Type B pancreatic cell (in vitro differentiated cells): Measurements from ENCODE around the gene AGO3. TPM values are rescaled to one million over a fixed set of nuclear protein-coding genes. Genes with fewer than 3 reads are reported as not detected.
"Not testable (repeated sequence)": the region's sequence is repeated elsewhere in the genome, so short reads cannot be mapped to it uniquely, and the experiment has no call there.

ENCODE experiments used
- DNase-seq: peaks from one replicate; pipeline ENCODE4 v3.0.0; 2021; ENCODE audit warnings: mixed read lengths; ENCODE audit not compliant: unreplicated experiment; ENCODE audit errors: extremely low spot score
- H3K27ac Mint-ChIP-seq: 2 replicates; pipeline ENCODE4 v1.8.0; 2021; ENCODE audit warnings: mild to moderate bottlenecking, mixed read lengths
- H3K27me3 Mint-ChIP-seq: 2 replicates; pipeline ENCODE4 v1.8.0; 2021; ENCODE audit warnings: mixed read lengths
- H3K36me3 Mint-ChIP-seq: 2 replicates; pipeline ENCODE4 v1.8.0; 2021; ENCODE audit warnings: mixed read lengths
- H3K4me1 Mint-ChIP-seq: one replicate; pipeline ENCODE4 v1.8.0; 2021; ENCODE audit warnings: mixed read lengths; ENCODE audit not compliant: unreplicated experiment
- H3K4me3 Mint-ChIP-seq: 2 replicates; pipeline ENCODE4 v1.8.0; 2021; ENCODE audit warnings: mild to moderate bottlenecking, mixed read lengths
- H3K9me3 Mint-ChIP-seq: 2 replicates; pipeline ENCODE4 v1.8.0; 2021; ENCODE audit warnings: mixed read lengths
- total RNA-seq: library from RNA; stranded (reverse); gene quantifications from 2 replicates; pipeline ENCODE4 v1.2.1, GENCODE V29; 2021; ENCODE audit warnings: low replicate concordance
- TF ChIP-seq, protein P1 (sequence below): fragments of 200-600 bp; sonication (generic); conservative IDR thresholded peaks from 2 replicates; pipeline ENCODE4 v1.5.0; 2021; ENCODE audit warnings: antibody characterized with exemption, mild to moderate bottlenecking

AGO3 gene
- total RNA-seq, 1 donor from 2014 or later = 30.6 TPM

DNA sequence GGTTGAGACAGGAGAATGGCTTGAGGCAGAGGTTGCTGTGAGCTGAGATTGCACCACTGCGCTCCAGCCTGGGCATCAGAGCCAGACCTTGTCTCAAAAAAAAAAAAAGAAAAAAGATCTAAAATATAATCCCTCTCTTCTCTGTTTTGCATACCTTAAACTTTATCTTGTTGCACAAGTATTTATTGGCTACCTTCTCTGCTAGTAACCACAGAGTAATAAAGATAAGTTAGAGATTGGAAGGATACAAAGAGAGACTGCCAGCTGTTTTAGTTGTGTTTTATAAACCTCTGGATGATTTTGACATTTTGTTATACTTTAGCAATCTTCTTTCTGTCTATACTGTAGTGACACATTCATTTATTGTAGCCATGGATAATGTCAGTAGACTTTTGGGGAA lies 27.7 kb downstream of the AGO3 start:
- TF ChIP-seq, protein P1, sequence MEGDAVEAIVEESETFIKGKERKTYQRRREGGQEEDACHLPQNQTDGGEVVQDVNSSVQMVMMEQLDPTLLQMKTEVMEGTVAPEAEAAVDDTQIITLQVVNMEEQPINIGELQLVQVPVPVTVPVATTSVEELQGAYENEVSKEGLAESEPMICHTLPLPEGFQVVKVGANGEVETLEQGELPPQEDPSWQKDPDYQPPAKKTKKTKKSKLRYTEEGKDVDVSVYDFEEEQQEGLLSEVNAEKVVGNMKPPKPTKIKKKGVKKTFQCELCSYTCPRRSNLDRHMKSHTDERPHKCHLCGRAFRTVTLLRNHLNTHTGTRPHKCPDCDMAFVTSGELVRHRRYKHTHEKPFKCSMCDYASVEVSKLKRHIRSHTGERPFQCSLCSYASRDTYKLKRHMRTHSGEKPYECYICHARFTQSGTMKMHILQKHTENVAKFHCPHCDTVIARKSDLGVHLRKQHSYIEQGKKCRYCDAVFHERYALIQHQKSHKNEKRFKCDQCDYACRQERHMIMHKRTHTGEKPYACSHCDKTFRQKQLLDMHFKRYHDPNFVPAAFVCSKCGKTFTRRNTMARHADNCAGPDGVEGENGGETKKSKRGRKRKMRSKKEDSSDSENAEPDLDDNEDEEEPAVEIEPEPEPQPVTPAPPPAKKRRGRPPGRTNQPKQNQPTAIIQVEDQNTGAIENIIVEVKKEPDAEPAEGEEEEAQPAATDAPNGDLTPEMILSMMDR = no peak
- Mint-ChIP-seq H3K4me3 (no peak overlapping the region), H3K27ac (no peak overlapping the region), H3K36me3 (peaks cover 4% of the 10 kb centered on the region), H3K27me3 (no peaks in the 10 kb centered on the region), H3K4me1 (no peaks in the 10 kb centered on the region), H3K9me3 (no peaks in the 10 kb centered on the region)
- DNase-seq = no peak

DNA sequence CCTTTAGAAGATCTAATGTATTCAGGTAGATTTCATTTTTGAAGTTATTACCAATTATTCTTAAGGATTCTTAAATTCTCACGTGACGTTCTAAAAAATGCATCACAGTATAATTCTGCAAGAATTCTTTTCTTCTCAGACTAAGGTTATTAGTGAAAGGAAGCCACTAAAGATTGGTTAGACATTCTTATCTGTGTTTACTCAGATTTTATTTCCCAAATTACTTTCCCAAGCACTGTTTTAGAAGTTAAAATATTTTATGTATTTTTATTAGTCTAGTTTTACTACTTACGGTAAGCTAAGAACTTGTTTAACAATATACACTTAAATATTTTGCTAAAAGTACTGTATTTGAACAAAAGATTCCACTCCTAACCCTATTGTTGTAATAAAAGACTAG lies 28.4 kb downstream of the AGO3 start:
- DNase-seq = no peak
- Mint-ChIP-seq H3K9me3 (no peaks in the 10 kb centered on the region), H3K4me3 (no peak overlapping the region), H3K36me3 (peaks cover 4% of the 10 kb centered on the region), H3K27ac (no peak overlapping the region), H3K4me1 (no peaks in the 10 kb centered on the region), H3K27me3 (no peaks in the 10 kb centered on the region)
- TF ChIP-seq, protein P1 = no peak

DNA sequence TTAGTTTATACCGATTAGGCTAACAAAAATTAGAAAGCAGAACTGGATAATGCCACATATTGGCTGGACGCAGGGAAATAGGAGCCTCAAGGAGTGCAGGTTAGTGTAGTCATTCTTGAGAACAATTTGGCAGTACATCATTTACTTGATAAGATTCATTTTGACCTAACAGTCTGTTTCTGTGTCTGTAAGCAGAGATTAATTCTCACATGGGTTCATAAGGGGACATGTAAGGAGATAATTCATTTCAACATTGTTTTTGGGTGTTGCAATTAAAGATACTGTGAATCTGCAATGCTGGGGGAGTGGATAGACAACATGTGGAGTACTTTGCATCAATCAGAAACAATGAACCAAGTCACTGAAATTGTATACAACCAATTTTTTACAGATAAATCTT lies 32.0 kb downstream of the AGO3 start:
- H3K36me3 Mint-ChIP-seq = peaks cover 7% of the 10 kb centered on the region
- no peak overlapping the region for H3K27ac Mint-ChIP-seq
- TF ChIP-seq, protein P1 = no peak
- H3K4me1 Mint-ChIP-seq = no peaks in the 10 kb centered on the region
- H3K9me3 Mint-ChIP-seq = no peaks in the 10 kb centered on the region
- no peak for DNase-seq
- no peaks in the 10 kb centered on the region for H3K27me3 Mint-ChIP-seq
- no peak overlapping the region for H3K4me3 Mint-ChIP-seq

DNA sequence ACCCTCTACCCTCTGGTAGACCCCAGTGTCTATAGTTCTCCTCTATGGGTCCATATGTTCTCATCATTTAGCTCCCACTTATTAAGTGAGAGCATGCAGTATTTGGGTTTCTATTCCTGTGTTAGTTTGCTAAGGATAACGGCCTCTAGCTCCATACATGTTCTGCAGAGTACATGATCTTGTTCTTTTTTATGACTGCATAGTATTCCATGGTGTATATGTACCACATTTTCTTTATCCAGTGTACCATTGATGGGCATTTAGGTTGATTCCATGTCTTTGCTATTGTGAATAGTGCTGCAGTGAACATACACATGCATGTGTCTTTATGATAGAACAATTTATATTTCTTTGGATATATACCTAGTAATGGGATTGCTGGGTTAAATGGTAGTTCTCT lies 33.4 kb downstream of the AGO3 start:
- H3K4me3 Mint-ChIP-seq, H3K4me1 Mint-ChIP-seq, DNase-seq, H3K27ac Mint-ChIP-seq, H3K27me3 Mint-ChIP-seq, H3K9me3 Mint-ChIP-seq: not testable (repeated sequence)
- peaks cover 17% of the 10 kb centered on the region for H3K36me3 Mint-ChIP-seq

DNA sequence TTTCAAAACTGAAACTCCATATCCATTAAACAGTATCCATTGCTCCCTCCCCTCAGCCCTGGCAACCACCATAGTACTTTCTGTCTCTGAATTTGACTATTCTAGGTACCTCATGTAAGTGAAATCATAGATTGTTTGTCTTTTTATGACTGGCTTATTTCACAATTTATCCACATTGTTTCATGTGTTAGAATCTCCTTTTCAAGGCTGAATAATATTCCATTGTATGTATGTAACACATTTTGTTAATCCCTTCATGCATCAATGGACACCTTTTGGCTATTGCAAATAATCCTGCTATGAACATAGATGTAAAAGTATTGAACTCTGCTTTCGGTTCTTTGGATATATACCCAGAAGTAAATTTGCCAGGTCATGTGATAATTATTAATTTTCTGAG lies 37.5 kb downstream of the AGO3 start:
- Mint-ChIP-seq H3K27me3 (no peaks in the 10 kb centered on the region), H3K4me1 (no peaks in the 10 kb centered on the region), H3K4me3 (no peak overlapping the region), H3K9me3 (no peaks in the 10 kb centered on the region), H3K27ac (no peak overlapping the region), H3K36me3 (peaks cover 20% of the 10 kb centered on the region)
- TF ChIP-seq, protein P1 = no peak
- no peak for DNase-seq

DNA sequence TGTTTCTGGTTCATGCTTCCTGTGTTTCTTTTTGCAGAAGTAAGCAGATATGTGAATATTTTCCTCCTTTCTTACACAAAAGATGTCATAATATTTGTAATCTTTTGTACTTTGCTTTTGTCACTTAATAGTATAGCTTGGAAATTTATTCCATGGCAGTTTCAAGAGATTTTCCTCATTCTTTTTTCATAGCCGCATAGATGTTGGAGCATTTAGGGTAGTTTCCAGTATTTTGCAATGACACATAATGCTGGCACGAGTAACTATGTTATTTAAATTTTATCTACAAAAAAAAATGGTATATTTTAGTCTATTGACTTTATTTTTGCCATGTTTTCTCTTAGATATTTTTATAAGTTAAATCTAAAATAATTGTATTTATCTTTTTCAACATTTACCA lies 40.7 kb downstream of the AGO3 start:
- Mint-ChIP-seq H3K4me1 (no peaks in the 10 kb centered on the region), H3K27ac (no peak overlapping the region), H3K27me3 (no peaks in the 10 kb centered on the region), H3K36me3 (peaks cover 21% of the 10 kb centered on the region), H3K9me3 (no peaks in the 10 kb centered on the region), H3K4me3 (no peak overlapping the region)
- DNase-seq = no peak
- TF ChIP-seq, protein P1 = no peak

DNA sequence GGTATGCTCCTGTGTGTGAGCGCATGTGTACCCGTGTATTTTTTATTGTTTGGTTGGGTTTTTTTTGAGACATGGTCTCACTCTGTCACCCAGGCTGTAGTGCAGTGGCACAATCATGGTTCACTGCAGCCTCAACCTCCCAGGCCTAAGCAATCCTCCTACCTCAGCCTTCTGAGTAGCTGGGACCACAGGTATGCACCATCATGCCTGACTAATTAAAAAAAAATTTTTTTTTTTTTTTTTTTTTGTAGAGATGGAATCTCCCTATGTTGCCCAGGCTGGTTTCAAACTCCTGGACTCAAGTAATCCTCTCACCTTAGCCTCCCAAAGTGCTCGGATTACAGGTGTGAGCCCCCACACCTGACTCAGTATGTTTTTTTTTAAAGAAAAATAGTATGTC lies 41.7 kb downstream of the AGO3 start:
- not testable (repeated sequence) for H3K27ac Mint-ChIP-seq, H3K4me1 Mint-ChIP-seq, H3K9me3 Mint-ChIP-seq, H3K27me3 Mint-ChIP-seq, DNase-seq, H3K4me3 Mint-ChIP-seq
- peaks cover 20% of the 10 kb centered on the region for H3K36me3 Mint-ChIP-seq
